K562 (cell line): ENCODE data around the gene SHFL. TPM values are rescaled to one million over a fixed set of nuclear protein-coding genes. Genes with fewer than 3 reads are reported as not detected.

Experiments
- CBX3 ChIP-seq, 2 experiments: IDR thresholded peaks; 1 replicate in 1 of 2; 2 replicates in 1 of 2; pipeline ENCODE4 v1.6.1; 2012; ENCODE audit warnings: inconsistent platforms in 2 of 2, low read length in 2 of 2, borderline replicate concordance in 1 of 2, control low read depth in 1 of 2
- DACH1 ChIP-seq: fragments of 450-650 bp; IDR thresholded peaks from 2 replicates; pipeline ENCODE4 v1.6.1; 2018; ENCODE audit not compliant: partially characterized antibody
- FOXO4 ChIP-seq: fragments of 450-650 bp; formaldehyde crosslinking; IDR thresholded peaks from 2 replicates; pipeline ENCODE4 v1.4.0; 2020; ENCODE audit warnings: mild to moderate bottlenecking, moderate library complexity
- MAZ ChIP-seq, 2 experiments: fragments of 450-650 bp in 1 of 2; sonication (generic) in 1 of 2; formaldehyde crosslinking; IDR thresholded peaks in 1 of 2; conservative IDR thresholded peaks in 1 of 2; 2 replicates each; pipeline versions ENCODE4 v1.4.0 to v1.5.0; 2020; ENCODE audit warnings: mild to moderate bottlenecking in 1 of 2, missing genetic modification reagents in 1 of 2
- TBL1XR1 ChIP-seq, 2 experiments: IDR thresholded peaks; 2 replicates each; pipeline ENCODE4 v1.6.1; 2012; ENCODE audit warnings: improper control_type of control experiment in 2 of 2, low read length in 2 of 2, mild to moderate bottlenecking in 1 of 2
- TCF7L2 ChIP-seq: fragments of 150-350 bp; IDR thresholded peaks from 2 replicates; pipeline ENCODE4 v1.6.1; 2016; ENCODE audit warnings: low read depth, mild to moderate bottlenecking, low read length, moderate library complexity
- TFAP4 ChIP-seq: sonication (generic); formaldehyde crosslinking; IDR thresholded peaks from 2 replicates; pipeline ENCODE4 v1.8.0; 2022; ENCODE audit warnings: missing genetic modification reagents, mild to moderate bottlenecking, moderate library complexity, borderline replicate concordance
- ZBTB33 ChIP-seq: sonication (generic); formaldehyde crosslinking; IDR thresholded peaks from 2 replicates; pipeline ENCODE4 v1.8.1; 2023; ENCODE audit warnings: mild to moderate bottlenecking, missing genetic modification reagents
- ZBTB40 ChIP-seq, 2 experiments: fragments of 450-650 bp in 1 of 2; sonication (generic) in 1 of 2; formaldehyde crosslinking in 1 of 2; IDR thresholded peaks; 2 replicates each; pipeline versions ENCODE4 v1.7.1 to v1.9.0; 2016 to 2022; ENCODE audit warnings: inconsistent platforms in 1 of 2, mild to moderate bottlenecking in 1 of 2, missing genetic modification reagents in 1 of 2
- ZNF316 ChIP-seq: fragments of 450-650 bp; IDR thresholded peaks from 2 replicates; pipeline ENCODE4 v1.6.1; 2016
- polyA plus RNA-seq, 8 experiments: library from polyadenylated mRNA; depleted of rRNA in 4 of 8; stranded (reverse) in 5 of 8; unstranded in 3 of 8; fragments of >200 nt; fragmentation: Nextera tagmentation in 2 of 8; fragmentation: Illumina TruSeq in 1 of 8; extraction: Ambion mirVana in 2 of 8; extraction: Trizol in 1 of 8; gene quantifications; 2 replicates each; pipeline versions ENCODE4 v1.2.1 to v1.2.3, GENCODE V29; 2011 to 2014; ENCODE audit warnings: inconsistent platforms in 1 of 8, missing spikeins in 1 of 8
- total RNA-seq, 7 experiments: library from RNA; depleted of rRNA in 6 of 7; stranded (reverse); fragments of >200 nt in 6 of 7; fragmentation: Illumina TruSeq in 2 of 7; extraction: Trizol in 2 of 7; gene quantifications; 2 replicates each; pipeline versions ENCODE4 v1.2.1 to v1.2.3, GENCODE V29; 2011 to 2021; ENCODE audit warnings: low replicate concordance in 1 of 7

The SHFL gene
- total and polyA plus RNA-seq, 9 of the 15 experiments (the other 6 are each of a cell fraction or from before 2014, with no cell fraction given) = 1.5 to 25.7 (median 13.0) TPM

DNA sequence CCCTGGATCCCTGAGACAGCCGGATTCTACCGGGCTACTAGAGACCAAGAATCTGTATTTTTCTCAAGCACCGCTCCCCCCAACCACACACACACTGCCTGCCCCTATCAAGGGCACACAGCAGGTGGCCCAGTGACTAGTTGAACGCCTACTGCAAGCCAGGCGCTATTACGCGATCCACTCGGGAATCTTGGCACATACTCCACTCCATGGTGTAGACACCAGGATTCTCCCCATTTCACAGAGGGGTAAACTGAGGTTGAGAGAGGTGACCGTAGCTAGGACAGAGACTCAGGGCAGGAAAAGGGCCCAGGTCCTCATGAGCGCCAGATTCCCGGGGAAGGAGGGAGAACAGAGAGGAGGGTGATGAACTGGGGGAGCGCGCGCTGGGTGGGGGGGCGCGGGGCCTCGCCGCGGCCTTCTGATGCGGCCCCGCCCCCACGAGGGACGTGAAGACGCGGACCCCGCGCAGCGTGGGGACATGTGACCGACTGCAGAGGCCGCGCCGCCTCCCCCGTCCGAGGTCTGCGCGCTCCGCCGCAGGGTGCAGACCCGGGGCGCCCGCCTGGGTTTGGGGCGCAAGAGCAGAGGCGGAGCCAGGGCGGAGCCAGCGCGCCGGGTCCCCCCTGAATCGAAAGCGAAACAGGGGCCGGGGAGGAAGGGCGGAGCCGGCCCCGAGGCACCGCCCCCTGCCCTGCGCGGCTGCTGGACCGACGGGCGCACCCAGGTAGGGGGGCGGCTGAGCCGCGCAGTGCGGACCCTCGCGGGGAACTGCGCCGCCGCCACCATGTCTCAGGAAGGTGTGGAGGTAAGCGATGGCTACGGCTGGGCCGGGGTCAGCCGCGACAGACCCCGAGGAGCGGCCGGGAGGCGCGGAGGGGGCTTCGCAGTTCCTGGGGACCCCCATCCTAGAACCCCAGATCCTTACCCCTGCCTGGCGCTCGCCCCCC, at the start of gene SHFL (continued):
- TF ChIP-seq ZBTB40 (IDR thresholded peaks at IDR 0.05) (0 out of 2 replicates have a peak, but pooled peaks have one; percentile 30), ZBTB40 (CRISPR knock-in tag; IDR thresholded peaks at IDR 0.05) (no peak), TCF7L2 (no peak), CBX3 (IDR thresholded peaks at IDR 0.05; ENCODE audit: borderline replicate concordance in 1 of 2, low read length in 2 of 2) (peak in 1 of 2 experiments; percentile 57; a peak in 1 of 3 replicates), MAZ (CRISPR knock-in tag; conservative IDR thresholded peaks at IDR 0.05 in 1 of 2, IDR thresholded peaks at IDR 0.05 in 1 of 2) (peak; percentile 38 to 51; a peak in 2 of 4 replicates), TBL1XR1 (IDR thresholded peaks at IDR 0.05; ENCODE audit: low read length in 2 of 2) (no peak), ZNF316 (no peak), ZBTB33 (CRISPR knock-in tag) (no peak; the same call in 1 of the 2 replicates), DACH1 (no peak), FOXO4 (CRISPR knock-in tag) (no peak), TFAP4 (CRISPR knock-in tag) (no peak; the same call in 1 of the 2 replicates)
